Neural crest cell (in vitro differentiated cells): ENCODE measurements around the gene HSPE1. TPM values are rescaled to one million over a fixed set of nuclear protein-coding genes. Genes with fewer than 3 reads are reported as not detected.
"Not testable (repeated sequence)": the region's sequence is repeated elsewhere in the genome, so short reads cannot be mapped to it uniquely, and the experiment has no call there.

Experiments used
- DNase-seq: peaks from one replicate; pipeline ENCODE4 v3.0.0; 2021; ENCODE audit warnings: low read depth, mixed read lengths, low spot score
- H3K27ac Mint-ChIP-seq: one replicate; pipeline ENCODE4 v1.8.0; 2021; ENCODE audit warnings: mild to moderate bottlenecking, mixed read lengths; ENCODE audit not compliant: unreplicated experiment
- H3K27me3 Mint-ChIP-seq: 2 replicates; pipeline ENCODE4 v1.8.0; 2021; ENCODE audit warnings: low read depth, mild to moderate bottlenecking, mixed read lengths
- H3K36me3 Mint-ChIP-seq: 2 replicates; pipeline ENCODE4 v1.8.0; 2021; ENCODE audit warnings: low read depth, mild to moderate bottlenecking, mixed read lengths
- H3K4me1 Mint-ChIP-seq: 2 replicates; pipeline ENCODE4 v1.8.0; 2021; ENCODE audit warnings: mixed read lengths
- H3K4me3 Mint-ChIP-seq: one replicate; pipeline ENCODE4 v1.8.0; 2021; ENCODE audit warnings: mild to moderate bottlenecking, mixed read lengths
- H3K9me3 Mint-ChIP-seq: 2 replicates; pipeline ENCODE4 v1.8.0; 2021; ENCODE audit warnings: mixed read lengths
- CTCF ChIP-seq: fragments of 200-600 bp; sonication (generic); conservative IDR thresholded peaks from 2 replicates; pipeline ENCODE4 v1.5.0; 2021; ENCODE audit warnings: antibody characterized with exemption, mild to moderate bottlenecking
- long read RNA-seq: library from polyadenylated mRNA; unstranded; transcript quantifications from one replicate; pipeline ENCODE4 v2.0.0, GENCODE V29; 2020
- total RNA-seq: library from RNA; stranded (reverse); gene quantifications from 2 replicates; pipeline ENCODE4 v1.2.1, GENCODE V29; 2021

The HSPE1 gene
- 186 and 203 TPM in 2 replicates for total RNA-seq
- long read RNA-seq, transcript HSPE1-201 (4 exons, 950 nt) = major isoform, 95 of 107 reads
- long read RNA-seq, partial matches to known transcripts = 7 of 107 reads
- long read RNA-seq, other reads (novel, unspliced or antisense) = 4 of 107 reads

GRCh38 chr2:197499594-197500502 lies at the start of gene HSPE1, which contains the start of gene HSPD1:
HSPE1 (plus strand) TSS chr2:197500379; CDS start chr2:197500437, 58 bp downstream.
HSPD1 (minus strand) TSS chr2:197499840; CDS start chr2:197498848, 992 bp downstream.
- no peaks in the 10 kb centered on the region for H3K9me3 Mint-ChIP-seq
- H3K36me3 Mint-ChIP-seq = peaks cover 37% of the 10 kb centered on the region
- peak within 1 kb of the TSS; percentile 97 for H3K4me3 Mint-ChIP-seq

GRCh38 chr2:197450465-197450864 lies 49.7 kb upstream of the HSPE1 start:
- TF ChIP-seq CTCF = no peak
- Mint-ChIP-seq H3K27ac (no peak overlapping the region), H3K27me3 (no peaks in the 10 kb centered on the region), H3K36me3 (no peaks in the 10 kb centered on the region), H3K9me3 (no peaks in the 10 kb centered on the region), H3K4me1 (peaks cover 23% of the 10 kb centered on the region), H3K4me3 (no peak overlapping the region)
- DNase-seq = no peak

More at GRCh38 chr2:197499594-197500502, at the start of gene HSPE1, which contains the start of gene HSPD1:
- peak; percentile 94 for DNase-seq
- H3K27me3 Mint-ChIP-seq = no peaks in the 10 kb centered on the region
- peak within 1 kb of the TSS; percentile 98 for H3K27ac Mint-ChIP-seq
- no peak for TF ChIP-seq CTCF
- peaks cover 53% of the 10 kb centered on the region for H3K4me1 Mint-ChIP-seq

GRCh38 chr2:197450935-197451358 lies 49.2 kb upstream of the HSPE1 start:
- H3K27me3 Mint-ChIP-seq, H3K36me3 Mint-ChIP-seq, DNase-seq, H3K27ac Mint-ChIP-seq, H3K9me3 Mint-ChIP-seq: not testable (repeated sequence)
- Mint-ChIP-seq H3K4me3 (peak overlapping the region; percentile 86), H3K4me1 (peaks cover 23% of the 10 kb centered on the region)

- peak overlapping the region; percentile 65 for H3K27ac Mint-ChIP-seq
- no peaks in the 10 kb centered on the region for H3K9me3 Mint-ChIP-seq
- no peak for DNase-seq
- peaks cover 23% of the 10 kb centered on the region for H3K4me1 Mint-ChIP-seq
- TF ChIP-seq CTCF = no peak
- peak overlapping the region; percentile 99 for H3K4me3 Mint-ChIP-seq
- no peaks in the 10 kb centered on the region for H3K36me3 Mint-ChIP-seq
- no peaks in the 10 kb centered on the region for H3K27me3 Mint-ChIP-seq
Observed at GRCh38 chr2:197452754-197453122, 47.4 kb upstream of the HSPE1 start.

GRCh38 chr2:197453123-197453913 lies 46.9 kb upstream of the HSPE1 start, which contains the start of gene COQ10B:
COQ10B (plus strand) TSS chr2:197453552; CDS start chr2:197453561, 9 bp downstream.
- TF ChIP-seq CTCF = no peak
- Mint-ChIP-seq H3K27ac (peak within 1 kb of the TSS; percentile 100), H3K4me3 (peak within 1 kb of the TSS; percentile 99), H3K36me3 (no peaks in the 10 kb centered on the region), H3K4me1 (peaks cover 23% of the 10 kb centered on the region), H3K9me3 (no peaks in the 10 kb centered on the region), H3K27me3 (no peaks in the 10 kb centered on the region)
- DNase-seq = peak; percentile 92
